Measurements from ENCODE around the gene HENMT1.
"Not testable (repeated sequence)": the region's sequence is repeated elsewhere in the genome, so short reads cannot be mapped to it uniquely, and the experiment has no call there.

The HENMT1 gene

DNA sequence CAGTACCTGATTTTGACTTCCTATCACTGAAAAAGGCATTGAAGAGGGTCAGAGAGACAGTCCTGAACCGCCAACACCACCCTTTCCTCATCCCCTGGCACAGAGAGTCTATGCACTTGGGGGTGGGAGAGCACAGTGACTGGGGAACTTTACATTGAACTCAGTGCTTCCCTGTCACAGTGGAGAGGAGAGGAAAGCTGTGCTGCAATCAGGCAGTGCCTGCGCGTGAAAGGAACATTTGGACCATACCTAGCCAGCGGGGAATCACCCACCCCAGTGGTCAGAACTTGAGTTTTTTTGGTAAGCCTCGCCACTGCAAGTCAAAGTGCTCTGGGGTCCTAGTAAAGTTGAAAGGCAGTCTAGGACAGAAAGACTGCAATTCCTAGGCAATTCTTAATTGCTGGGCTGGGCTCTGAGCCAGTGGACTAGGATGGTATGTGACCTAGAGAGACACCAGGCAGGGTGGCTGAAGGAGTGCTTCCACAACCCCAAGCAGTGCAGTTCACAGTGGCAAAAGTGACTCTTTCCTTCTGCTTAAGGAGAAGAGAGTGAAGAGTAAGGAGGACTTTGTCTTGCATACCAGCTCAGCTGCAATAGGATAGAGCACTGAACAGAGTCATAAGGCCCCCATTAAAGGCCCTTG, 9.4 kb upstream of the HENMT1 start:
- DNase-seq = no peak

DNA sequence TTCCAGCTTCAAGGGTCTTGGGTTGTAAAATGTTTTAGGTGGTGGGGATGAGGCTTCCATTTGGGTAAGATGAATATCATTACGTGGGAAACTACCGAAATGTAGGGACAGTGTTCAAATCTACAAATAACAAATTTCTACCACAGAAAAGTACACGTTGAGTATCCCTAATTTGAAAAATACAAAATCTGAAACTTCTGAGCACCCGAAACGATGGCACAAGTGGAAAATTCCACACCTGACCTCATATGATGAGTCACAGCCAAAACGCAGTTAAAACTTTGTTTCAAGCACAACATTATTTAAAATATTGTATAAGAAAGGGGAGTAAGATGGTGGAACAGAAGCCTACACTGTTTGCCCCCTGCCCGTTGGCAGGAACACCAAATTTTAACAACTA, 8.8 kb upstream of the HENMT1 start:
- no peak for DNase-seq

DNA sequence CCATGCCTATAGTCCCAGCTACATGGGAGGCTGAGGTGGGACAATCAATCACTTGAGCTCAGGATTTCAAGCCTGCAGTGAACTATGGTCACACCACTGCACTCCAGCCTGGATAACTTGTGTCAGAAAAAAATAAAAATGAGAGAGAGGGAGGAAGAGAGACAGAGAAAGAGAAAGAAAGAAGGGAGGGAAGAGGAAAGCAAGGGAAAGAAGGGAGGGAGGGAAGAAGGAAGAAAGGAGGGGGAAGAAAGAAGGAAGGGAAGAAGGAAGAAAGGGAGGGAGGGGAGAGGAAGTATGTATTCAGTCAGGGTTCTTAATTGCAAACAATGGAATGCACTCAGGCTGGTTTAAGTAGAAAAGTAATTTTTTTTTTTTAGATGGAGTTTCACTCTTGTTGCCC, 7.9 kb upstream of the HENMT1 start:
- no peak for DNase-seq

DNA sequence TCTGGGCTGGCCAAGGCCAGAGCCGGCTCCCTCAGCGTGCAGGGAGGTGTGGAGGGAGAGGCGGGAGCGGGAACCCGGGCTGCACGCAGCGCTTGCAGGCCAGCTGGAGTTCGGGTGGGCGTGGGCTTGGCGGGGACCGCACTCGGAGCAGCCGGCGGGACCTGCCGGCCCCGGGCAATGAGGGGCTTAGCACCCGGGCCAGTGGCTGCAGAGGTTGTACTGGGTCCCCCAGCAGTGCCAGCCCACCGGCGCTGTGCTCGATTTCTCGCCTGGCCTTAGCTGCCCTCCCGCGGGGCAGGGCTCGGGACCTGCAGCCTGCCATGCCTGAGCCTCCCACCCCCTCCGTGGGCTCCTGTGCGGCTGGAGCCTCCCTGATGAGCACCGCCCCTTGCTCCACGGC, 6.5 kb upstream of the HENMT1 start:
- not testable (repeated sequence) for DNase-seq

DNA sequence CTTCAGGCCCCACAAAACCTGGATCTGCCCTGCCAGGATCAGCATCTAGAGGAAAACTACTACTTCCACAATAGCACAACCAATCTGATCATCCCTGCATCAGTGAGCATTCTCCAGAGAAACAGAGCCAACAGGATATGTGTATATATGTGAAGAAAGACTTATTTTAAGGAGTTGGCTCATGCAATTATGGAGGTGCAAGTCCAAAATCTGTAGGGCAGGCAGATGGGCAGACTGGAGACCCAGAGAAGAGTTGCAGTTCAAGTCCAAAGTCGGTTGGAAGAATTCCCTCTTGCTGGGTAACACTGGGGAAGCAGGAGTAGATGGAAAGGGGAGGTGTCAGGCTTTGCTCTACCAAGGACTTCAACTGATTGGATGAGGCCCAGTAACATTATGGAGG, 4.9 kb upstream of the HENMT1 start:
- DNase-seq = no peak

DNA sequence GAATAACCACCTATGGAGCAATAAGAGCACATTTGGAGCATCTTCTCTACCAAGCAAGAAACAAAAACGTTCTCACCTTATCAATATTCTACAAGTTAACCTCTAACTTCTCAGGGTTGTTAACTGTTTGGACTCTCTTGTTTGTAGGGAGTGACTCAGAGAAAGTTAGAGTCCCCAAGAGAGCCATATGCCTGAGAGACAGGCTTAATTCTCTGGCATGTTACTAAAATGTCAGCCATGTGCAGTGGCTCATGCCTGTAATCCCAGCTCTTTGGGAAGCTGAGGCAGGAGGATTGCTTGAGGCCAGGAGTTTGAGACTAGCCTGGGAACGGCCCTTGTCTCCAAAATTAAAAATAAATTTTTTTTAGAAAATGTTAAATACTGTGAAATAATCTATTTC, 4.2 kb upstream of the HENMT1 start:
- DNase-seq = no peak

DNA sequence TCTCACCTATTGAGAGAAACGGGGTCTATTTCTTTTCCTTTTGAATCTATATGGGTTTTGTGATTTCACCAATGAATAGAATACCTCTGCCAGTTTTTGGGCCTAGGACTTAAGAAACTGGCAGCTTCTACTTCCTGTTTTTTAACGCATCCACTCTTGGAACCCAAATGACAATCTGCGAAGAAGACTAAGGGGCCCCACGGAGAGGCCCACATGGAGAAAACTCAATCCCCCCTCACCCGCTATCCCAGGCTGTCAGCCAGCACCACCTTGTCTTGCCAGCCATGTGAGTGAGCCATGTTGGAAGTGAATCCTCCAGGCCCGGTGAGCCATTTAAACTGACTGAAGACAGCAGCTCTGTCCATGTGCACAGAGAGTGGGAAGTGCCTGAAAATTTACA, 3.6 kb upstream of the HENMT1 start:
- DNase-seq = no peak

DNA sequence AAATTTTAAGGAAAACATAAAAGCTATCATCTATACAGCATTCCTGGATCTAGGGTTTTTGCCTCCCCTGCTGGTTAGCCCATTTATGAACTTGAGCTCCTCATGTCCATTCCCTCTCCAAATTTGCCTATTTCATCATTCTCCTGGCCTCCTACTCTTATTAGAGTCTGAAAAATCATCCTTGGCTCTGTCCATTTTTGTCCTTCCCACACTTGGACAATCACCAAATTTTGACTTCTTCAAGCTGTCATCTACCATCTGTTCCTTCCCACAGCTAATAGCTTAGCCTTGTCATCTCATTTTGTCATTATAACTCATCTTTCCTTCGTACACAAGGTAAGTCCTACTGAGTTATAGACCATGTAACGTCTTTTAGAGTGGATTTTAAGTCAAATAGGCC, 2.2 kb upstream of the HENMT1 start:
- DNase-seq = no peak

DNA sequence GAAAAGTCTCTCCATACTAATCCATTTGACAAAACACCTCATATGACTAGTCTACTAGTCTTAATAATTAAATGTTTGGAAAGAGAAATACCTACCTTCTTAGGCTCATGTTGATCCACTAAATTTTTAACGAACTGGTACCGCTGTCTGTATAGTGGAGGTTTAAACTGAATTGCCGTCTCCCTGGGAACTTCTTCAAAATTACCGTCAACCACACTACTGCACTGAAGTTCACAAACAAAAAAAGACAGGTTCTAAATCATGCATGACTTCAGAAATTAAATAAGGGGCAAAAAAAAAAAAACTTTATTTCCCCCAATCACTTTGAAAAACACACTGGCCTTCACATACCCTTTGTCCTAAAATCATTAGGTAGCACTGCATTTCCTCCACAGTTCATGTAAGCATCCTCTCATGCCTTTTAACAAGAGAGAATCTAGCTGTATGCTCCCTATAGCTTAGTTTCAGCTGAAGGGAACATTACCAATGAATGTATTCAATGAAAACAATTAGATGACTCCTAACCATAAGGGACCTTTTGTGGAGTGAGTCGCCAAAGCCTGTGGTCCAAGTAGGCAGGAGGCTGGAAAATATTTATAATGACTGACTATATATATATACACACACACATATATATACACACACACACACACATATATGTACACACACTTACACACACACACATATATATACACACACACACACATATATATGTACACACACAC, 3.4 kb downstream of the HENMT1 start:
- no peak for DNase-seq

DNA sequence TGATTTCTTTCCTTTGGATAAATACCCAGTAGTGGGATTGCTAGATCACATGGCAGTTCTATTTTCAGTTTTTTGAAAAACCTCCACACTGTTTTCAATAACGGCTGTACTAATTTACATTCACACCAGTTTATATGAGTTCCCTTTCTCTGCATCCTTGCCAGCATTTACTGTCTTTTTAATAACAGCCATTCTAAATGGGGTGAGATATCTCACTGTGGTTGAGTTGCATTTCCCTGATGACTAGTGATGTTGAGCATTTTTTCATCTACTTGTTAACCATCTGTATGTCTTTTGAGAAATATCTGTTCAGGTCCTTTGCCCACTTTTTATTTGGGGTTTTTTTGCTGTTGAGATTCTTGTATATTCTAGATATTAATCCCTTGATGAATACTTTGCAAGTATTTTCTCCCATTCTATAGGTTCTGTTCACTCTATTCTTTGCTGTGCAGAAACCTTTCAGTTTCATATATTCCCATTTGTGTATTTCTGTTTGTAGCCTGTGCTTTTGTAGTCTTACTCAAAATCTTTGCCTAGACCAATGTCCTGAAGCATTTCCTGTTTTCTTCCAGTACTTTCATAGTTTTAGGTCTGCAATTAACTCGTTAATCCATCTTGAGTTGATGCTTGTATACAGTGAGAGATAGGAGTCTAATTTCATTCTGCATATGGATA, 7.3 kb downstream of the HENMT1 start:
- no peak for DNase-seq

DNA sequence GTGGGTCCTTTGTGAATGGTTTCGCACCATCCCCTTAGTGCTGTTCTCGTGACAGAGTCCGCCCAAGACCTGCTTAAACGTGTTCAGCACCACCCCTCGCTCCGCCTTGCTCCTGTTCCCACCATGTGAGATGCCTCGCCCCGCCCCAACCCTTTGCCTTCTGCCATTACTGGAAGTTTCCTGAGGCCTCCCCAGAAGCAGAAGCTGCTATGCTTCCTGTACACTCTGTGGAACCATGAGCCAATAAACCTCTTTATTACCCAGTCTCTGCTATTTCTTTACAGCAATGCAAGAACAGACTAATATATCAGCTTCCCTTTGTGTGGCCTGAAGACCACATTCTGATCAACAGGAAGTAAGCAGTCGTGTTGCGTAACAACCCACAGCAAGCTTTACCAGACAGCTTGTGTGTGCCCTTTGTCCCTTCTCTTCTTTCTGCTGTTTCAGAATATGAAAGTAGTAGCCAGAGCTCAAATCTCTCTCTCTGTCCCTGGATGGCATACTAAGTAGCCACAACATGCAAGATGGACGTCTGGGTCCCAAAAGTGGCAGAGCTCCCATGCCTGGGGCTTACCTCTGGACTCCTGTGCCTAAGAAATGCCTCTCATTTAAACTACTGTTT, 14.1 kb downstream of the HENMT1 start:
- DNase-seq = peak; percentile 72

DNA sequence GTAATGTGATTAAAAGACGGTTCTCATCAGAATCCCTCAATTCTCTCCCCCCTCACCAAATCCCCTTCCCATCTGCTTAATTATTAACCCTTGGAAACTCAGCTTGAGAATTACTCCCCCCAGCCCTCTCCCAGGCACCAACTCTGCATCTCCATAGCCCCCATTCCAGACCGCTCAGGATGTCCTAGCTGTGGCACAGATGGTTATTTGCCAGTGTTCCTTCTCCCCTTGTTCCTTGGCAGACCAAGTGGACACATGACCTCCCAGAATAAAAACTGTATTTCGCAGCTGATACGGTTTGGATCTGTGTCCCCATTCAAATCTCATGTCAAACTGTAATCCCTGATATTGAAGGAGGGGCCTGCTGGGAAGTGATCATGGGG, 14.6 kb downstream of the HENMT1 start:
- DNase-seq = no peak

DNA sequence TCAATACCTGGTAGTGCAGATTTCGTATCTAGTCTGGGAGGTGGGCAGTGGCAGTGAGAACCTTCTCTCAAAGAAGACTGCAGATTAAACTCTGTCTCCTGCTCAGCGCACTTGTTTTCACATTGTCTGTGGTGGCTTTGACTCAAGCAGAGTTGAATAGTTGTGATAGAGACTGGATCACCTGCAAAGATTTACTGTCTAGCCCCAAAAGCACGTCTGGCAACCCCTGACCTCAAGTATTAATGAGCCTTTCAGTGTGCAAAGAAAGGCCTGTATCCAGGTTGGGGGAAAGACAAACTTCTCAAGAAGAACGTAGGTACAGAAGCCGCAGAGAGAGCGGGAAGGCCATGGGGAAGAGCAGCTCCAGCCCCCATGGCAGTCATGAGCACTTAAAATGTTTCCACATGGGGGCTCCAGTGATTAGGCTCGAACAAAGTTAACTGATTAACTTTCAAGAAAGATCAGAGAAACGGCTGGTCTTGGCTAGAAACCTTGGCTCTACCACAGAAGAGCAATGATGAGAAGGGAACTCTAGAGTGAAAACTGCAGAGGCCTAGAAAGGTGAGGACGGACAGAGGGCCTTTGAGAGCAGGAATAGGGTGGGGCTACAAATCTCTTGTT, 15.2 kb downstream of the HENMT1 start:
- DNase-seq = no peak

DNA sequence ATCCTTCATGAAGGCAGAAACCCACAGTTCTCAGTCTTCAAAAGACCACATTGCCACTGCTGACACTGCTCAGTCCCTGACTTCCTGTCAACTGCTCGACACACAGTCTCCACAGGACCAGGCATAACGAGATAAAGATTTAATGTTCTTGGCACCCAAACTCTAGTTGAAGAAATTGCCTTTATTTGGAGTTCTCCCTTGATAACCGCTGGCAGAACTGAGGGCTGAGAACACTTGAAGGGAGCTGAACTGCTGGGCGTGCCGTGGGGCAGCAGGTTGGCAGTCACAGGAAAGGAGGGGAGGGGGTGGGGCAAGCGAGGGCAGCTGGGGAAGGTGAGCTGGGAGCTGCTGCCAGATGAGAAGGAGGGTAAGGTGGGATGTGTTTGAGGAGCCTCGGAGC, 15.9 kb downstream of the HENMT1 start:
- DNase-seq = peak; percentile 34

DNA sequence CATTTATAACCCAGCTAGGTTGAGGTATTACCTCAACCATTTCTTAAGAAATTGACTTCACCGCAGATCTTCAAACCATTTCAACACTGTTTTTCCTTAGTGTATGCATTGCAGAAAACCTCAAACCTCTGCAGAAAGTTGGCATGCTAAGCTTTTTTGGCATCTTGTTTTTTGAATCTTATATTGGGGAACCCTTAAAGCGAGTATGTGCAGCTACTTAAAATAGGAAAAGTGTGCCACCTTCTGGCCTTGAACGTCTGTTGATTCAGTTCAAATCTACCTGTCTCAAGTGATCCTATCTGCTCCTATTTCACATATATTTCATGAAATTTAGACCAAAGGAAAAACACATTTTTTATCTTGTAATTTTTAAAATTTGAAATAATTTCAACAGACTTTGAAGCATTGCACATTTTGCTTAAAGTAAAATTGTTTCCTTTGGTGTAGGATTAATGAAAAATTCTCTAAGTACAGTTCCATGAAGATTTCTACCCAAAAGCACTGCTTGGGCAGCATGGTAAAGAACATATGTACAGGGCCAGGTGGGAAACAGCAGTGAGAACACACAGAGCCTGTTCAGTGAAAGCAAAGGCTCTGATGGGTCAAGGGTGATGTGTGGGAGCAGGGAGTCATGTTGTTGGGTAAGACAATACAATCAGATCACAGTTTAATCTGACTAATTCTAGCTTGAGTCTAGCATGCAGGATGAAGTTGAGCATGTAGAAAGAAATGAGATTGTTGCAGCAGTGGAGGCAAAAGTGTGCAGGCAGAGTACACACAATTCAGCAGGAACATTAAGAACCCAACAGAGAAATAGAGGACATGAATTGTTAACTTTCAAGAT, 17.2 kb downstream of the HENMT1 start:
- no peak for DNase-seq

DNA sequence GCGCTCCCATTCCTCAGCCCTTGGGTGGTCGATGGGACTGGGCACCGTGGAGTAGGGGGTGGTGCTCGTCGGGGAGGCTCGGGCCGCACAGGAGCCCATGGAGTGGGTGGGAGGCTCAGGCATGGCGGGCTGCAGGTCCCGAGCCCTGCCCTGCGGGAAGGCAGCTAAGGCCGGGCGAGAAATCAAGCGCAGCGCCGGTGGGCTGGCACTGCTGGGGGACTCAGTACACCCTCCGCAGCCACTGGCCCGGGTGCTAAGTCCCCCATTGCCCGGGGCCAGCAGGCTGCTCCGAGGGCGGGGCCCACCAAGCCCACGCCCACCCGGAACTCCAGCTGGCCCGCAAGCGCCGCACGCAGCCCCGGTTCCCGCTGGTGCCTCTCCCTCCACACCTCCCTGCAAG, 20.0 kb downstream of the HENMT1 start:
- DNase-seq = not testable (repeated sequence)

DNA sequence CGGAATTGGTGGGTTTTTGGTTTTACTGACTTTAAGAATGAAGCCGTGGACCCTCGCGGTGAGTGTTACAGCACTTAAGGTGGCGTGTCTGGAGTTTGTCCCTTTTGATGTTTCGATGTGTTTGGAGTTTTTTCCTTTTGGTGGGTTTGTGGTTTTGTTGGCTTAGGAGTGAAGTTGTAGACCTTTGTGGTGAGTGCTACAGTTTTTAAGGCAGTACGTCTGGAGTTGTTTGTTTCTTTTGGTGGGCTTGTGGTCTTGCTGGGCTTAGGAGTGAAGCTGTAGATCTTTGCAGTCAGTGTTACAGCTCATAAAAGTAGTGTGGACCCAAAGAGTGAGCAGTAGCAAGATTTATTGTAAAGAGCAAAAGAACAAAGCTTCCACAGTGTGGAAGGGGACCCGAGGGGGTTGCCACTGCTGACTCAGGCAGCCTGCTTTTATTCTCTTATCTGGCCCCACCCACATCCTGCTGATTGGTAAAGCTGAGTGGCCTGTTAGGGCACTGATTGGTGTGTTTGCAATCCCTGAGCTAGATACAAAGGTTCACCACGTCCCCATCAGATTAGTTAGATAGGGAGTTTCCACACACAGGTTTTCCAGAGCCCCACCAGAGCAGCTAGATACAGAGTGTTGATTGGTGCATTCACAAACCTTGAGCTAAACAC, 20.9 kb downstream of the HENMT1 start:
- no peak for DNase-seq

DNA sequence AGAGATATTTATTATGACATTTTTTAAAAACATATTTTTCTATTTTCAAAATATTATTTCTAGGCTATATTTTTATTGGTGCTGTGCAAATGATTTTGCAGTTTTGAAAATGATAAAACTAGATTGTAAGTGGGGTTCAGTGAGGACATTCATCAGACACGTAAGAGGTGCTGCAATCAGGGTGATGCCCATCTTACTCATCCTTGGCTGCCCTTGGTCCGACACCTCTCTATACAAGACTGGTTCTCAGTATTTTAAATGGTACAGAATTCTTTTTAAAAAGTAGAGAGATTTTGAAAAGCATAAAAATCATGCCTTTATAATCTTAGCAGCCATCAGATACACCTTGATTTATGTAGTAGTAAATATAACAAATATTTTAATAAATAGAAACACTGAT, 24.0 kb downstream of the HENMT1 start:
- DNase-seq = no peak

DNA sequence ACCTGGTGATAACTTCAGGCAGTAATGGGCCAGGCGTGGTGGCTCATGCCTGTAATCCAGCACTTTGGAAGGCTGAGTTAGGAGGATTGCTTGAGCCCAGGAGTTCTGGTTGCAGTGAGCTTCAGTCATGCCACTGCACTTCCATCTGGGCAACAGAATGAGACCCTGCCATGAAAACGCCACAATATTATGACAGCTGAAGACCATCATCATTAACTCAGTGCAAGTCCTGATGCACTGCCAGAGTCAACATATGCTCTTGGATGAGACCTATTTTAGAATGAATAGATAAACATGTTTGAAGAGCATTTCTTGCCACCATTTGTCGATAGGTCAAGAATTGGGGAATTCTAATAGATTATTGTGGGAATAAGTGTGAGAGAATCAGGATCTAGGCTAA, 26.4 kb downstream of the HENMT1 start:
- DNase-seq = no peak

DNA sequence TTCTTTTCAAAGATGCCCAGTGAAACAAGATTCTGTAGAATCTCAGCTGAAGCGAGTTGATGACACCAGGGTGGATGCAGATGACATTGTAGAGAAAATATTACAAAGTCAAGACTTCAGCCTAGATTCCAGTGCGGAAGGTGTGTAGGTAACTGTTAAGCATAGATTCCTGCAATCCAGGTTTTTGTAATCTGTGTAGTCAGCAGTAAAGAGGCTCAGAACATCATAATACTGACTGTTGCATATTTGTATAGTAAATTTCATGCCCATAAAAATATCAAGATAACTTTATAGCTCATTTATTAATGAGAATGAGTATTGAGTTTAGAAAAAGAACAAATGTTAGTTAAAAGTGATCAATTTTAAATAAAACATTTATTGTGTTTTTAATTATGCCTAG, 32.2 kb downstream of the HENMT1 start:
- no peak for DNase-seq

DNA sequence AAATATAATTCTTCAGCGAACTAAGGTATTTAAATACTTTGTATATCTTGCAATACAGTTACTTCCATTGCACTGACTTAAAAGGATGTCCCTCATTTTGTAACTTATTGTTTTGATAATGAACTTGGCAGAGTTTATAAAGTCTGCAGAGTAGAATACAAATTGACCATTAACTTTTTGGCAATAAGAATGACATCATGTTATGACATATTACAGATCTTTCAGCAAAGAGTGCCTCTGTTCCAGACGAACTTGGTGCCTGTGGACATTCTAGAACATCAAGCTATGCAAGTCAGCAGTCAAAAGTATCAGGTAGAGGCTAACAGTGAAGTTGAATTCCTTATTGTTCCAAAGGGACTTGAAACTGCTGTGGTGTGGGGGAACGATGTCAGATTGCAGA, 32.9 kb downstream of the HENMT1 start:
- DNase-seq = no peak

DNA sequence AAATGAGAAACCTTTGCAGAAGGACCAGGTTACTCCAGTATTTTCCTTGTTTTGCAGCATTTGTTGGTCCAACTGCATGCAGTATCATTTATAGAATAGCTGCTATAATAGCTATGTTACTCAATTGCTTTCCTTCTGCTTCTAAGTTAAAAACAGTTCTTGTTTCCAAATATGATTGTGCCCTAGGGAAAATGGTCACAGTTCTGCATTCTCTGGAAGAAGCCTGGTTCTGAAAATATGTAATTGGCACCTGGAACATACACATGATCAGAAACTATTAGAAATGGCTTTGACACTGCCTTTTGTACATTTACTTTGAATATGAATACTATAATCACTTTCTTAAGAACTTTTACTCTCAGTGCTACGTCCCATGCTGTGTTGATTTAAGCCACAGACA, 33.6 kb downstream of the HENMT1 start:
- no peak for DNase-seq
